Nephron (organoid): ENCODE data around the gene DMRTB1.

Experiments used
- H3K27ac Mint-ChIP-seq, 3 experiments: 2 replicates each; pipeline ENCODE4 v1.8.0; 2020; ENCODE audit warnings: mixed read lengths in 3 of 3, mild to moderate bottlenecking in 2 of 3, moderate library complexity in 1 of 3
- H3K27me3 Mint-ChIP-seq: 2 replicates; pipeline ENCODE4 v1.8.0; 2021; ENCODE audit warnings: low read depth, mild to moderate bottlenecking, moderate library complexity, mixed read lengths
- H3K36me3 Mint-ChIP-seq: 2 replicates; pipeline ENCODE4 v1.8.0; 2020; ENCODE audit warnings: low read depth, mixed read lengths
- H3K4me1 Mint-ChIP-seq: 2 replicates; pipeline ENCODE4 v1.8.0; 2020; ENCODE audit warnings: mixed read lengths
- H3K4me3 Mint-ChIP-seq, 3 experiments: 2 replicates each; pipeline ENCODE4 v1.8.0; 2020; ENCODE audit warnings: mild to moderate bottlenecking in 3 of 3, mixed read lengths in 3 of 3, moderate library complexity in 2 of 3
- H3K9me3 Mint-ChIP-seq: 2 replicates; pipeline ENCODE4 v1.8.0; 2020; ENCODE audit warnings: mixed read lengths
- CTCF ChIP-seq, 3 experiments: fragments of 200-600 bp; sonication (generic); IDR thresholded peaks; one replicate each; pipeline ENCODE4 v1.5.0; 2021; ENCODE audit warnings: antibody characterized with exemption in 3 of 3; ENCODE audit not compliant: unreplicated experiment in 3 of 3

Gene DMRTB1

DNA sequence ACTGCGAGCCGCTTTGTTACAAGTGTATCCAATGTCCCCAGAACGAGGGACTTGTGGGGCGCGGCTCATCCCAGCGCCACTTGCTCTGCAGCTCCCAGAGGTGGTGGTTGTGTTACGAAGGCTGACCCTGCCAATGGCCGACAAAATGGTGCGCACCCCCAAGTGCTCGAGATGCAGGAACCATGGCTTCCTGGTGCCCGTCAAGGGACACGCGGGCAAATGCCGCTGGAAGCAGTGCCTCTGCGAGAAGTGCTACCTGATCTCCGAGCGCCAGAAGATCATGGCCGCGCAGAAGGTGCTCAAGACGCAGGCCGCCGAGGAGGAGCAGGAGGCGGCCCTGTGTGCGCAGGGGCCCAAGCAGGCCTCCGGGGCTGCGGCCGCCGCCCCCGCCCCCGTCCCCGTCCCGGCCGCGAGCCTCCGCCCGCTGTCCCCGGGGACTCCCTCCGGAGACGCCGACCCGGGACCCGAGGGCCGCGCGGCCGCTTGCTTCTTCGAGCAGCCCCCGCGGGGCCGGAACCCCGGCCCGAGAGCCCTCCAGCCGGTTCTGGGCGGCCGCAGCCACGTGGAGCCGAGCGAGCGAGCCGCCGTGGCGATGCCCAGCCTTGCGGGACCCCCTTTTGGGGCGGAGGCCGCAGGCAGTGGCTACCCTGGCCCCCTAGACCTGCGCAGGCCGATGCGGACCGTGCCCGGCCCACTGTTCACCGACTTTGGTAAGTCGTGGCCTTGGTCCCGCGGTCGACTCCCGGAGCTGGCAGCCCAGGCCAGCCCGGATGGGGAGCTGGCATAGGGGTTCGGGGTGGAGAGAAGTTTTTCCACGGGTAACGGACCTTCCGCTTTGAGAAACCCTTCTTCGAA, at the start of gene DMRTB1:
Gene DMRTB1, plus strand, starts transcription at position 79 of the 855 bp plus-strand sequence. Its CDS starts 55 bp downstream, at position 134.
- no peak within 1 kb of the TSS for H3K4me3 Mint-ChIP-seq
- no peaks in the 10 kb centered on the region for H3K36me3 Mint-ChIP-seq
- H3K27me3 Mint-ChIP-seq = peaks cover 10% of the 10 kb centered on the region
- no peak for TF ChIP-seq CTCF (IDR thresholded peaks at IDR 0.05; ENCODE audit: unreplicated experiment in 3 of 3)
- H3K27ac Mint-ChIP-seq = no peak within 1 kb of the TSS
- no peaks in the 10 kb centered on the region for H3K9me3 Mint-ChIP-seq
- no peaks in the 10 kb centered on the region for H3K4me1 Mint-ChIP-seq

DNA sequence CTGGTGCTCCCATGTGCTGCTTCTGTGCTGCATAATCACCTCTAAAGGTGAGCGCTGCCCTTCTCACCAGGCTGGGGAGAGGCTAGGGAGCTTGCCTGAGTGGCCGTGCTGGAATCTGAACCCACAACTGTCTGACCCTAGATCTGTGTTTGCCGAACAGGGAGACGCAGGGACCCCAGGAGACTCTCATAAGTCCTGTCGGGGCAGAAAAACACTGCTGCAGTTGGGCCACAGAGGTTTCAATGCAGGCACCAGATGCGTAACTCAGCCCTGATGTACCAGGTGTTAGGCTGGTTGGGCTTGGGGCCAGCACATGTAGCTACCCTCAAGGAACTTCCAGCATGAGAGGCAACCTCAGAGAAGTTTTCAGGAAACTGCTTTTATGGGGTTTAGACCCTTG, 49.5 kb upstream of the DMRTB1 start:
- Mint-ChIP-seq H3K27ac (no peak overlapping the region), H3K27me3 (peaks cover 11% of the 10 kb centered on the region), H3K4me3 (no peak overlapping the region), H3K36me3 (no peaks in the 10 kb centered on the region), H3K4me1 (peaks cover 7% of the 10 kb centered on the region), H3K9me3 (no peaks in the 10 kb centered on the region)
- TF ChIP-seq CTCF (IDR thresholded peaks at IDR 0.05; ENCODE audit: unreplicated experiment in 3 of 3) = no peak

- no peak overlapping the region for H3K4me3 Mint-ChIP-seq
- no peaks in the 10 kb centered on the region for H3K9me3 Mint-ChIP-seq
- TF ChIP-seq CTCF (IDR thresholded peaks at IDR 0.05; ENCODE audit: unreplicated experiment in 3 of 3) = no peak
- H3K27me3 Mint-ChIP-seq = peaks cover 11% of the 10 kb centered on the region
- H3K4me1 Mint-ChIP-seq = peaks cover 7% of the 10 kb centered on the region
- H3K36me3 Mint-ChIP-seq = no peaks in the 10 kb centered on the region
- H3K27ac Mint-ChIP-seq = no peak overlapping the region
These were observed 49.1 kb upstream of the DMRTB1 start for GRCh38 chr1:53410100-53410541.

DNA sequence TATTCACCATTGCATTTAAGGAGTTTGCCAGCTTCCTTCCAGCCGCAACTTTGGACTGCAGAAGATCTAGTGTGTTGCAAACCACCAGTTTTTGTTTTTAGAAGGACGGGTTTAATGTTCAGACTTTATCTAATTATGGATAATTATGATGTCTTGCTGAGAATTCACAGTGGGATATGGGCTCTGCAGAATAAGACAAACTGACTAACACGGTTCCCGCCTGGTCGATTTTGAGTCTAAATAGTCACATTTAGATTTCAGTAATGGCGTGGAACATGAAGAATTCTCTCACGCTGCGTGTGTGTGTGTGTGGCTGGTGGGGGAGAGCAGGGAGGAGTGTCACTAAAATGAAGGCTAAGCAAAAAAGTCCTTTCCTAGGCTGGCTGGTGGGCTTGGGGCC, 48.5 kb upstream of the DMRTB1 start:
- H3K4me3 Mint-ChIP-seq = no peak overlapping the region
- H3K27me3 Mint-ChIP-seq = peaks cover 15% of the 10 kb centered on the region
- no peak for TF ChIP-seq CTCF (IDR thresholded peaks at IDR 0.05; ENCODE audit: unreplicated experiment in 3 of 3)
- H3K36me3 Mint-ChIP-seq = no peaks in the 10 kb centered on the region
- no peaks in the 10 kb centered on the region for H3K9me3 Mint-ChIP-seq
- peaks cover 7% of the 10 kb centered on the region for H3K4me1 Mint-ChIP-seq
- no peak overlapping the region for H3K27ac Mint-ChIP-seq

DNA sequence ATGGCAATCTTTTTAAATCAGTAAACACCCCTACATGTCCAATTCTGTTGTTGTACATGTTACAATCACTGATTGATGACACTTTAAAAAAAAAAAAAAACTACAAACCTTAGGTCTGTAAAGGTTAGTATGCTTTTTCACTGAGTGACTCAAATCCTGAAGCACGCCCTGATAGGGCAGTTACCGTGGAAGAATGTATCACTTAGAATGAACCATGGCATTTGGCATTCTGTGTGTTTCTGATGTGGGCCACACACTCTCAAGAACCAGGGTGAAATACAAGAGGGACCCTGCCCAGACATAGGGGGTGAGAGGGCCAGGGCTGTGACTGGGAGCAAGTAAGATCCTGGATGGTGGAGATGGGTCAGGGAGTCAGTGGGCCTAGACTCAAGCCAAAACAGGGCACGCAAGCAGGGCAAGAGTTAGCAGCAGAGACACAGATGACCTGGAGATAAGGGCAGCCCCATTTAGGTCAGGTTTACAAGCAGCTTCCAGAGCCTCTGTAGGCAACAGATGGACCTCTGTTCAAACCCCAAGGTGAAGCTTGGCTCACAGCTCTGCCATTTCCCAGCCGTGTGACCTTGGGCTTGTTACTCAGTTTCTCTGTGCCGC, 47.6 kb upstream of the DMRTB1 start:
- no peak overlapping the region for H3K27ac Mint-ChIP-seq
- TF ChIP-seq CTCF (IDR thresholded peaks at IDR 0.05; ENCODE audit: unreplicated experiment in 3 of 3) = no peak
- no peaks in the 10 kb centered on the region for H3K9me3 Mint-ChIP-seq
- H3K4me1 Mint-ChIP-seq = peaks cover 14% of the 10 kb centered on the region
- no peak overlapping the region for H3K4me3 Mint-ChIP-seq
- peaks cover 15% of the 10 kb centered on the region for H3K27me3 Mint-ChIP-seq
- no peaks in the 10 kb centered on the region for H3K36me3 Mint-ChIP-seq
